ENCODE data around the gene IL22RA2. TPM values are rescaled to one million over a fixed set of nuclear protein-coding genes. Genes with fewer than 3 reads are reported as not detected.

IL22RA2 gene
- not detected for total RNA-seq
- long read RNA-seq = 0 reads

GRCh38 chr6:137173501-137173900 lies at the start of gene IL22RA2:
TSS of gene IL22RA2 (minus strand) at chr6:137173644. CDS start at chr6:137161749, 11,895 bp downstream.
- Histone ChIP-seq H3K4me1 (no peaks in the 10 kb centered on the region), H3K27ac (no peak within 1 kb of the TSS), H3K36me3 (no peaks in the 10 kb centered on the region), H3K4me3 (no peak within 1 kb of the TSS), H3K9me3 (no peaks in the 10 kb centered on the region), H3K27me3 (no peaks in the 10 kb centered on the region)
- ATAC-seq (no peak), DNase-seq (no peak)
- no peak for TF ChIP-seq CTCF (IDR thresholded peaks at IDR 0.05)
- intact Hi-C loops (cut with DNase I) = no loop called here

- peaks cover 63% of the 10 kb centered on the region for H3K4me1 ChIP-seq
- no peak overlapping the region for H3K4me3 ChIP-seq
- peak overlapping the region; percentile 83 for H3K27ac ChIP-seq
- no peaks in the 10 kb centered on the region for H3K27me3 ChIP-seq
- H3K9me3 ChIP-seq = no peaks in the 10 kb centered on the region
- TF ChIP-seq CTCF (IDR thresholded peaks at IDR 0.05) = no peak
- peak; percentile 1 for ATAC-seq
- no peak for DNase-seq
- no peaks in the 10 kb centered on the region for H3K36me3 ChIP-seq
- intact Hi-C loops (cut with DNase I) = no loop called here
Observed at GRCh38 chr6:137222381-137222780, 48.9 kb upstream of the IL22RA2 start.

- ATAC-seq (no peak), DNase-seq (no peak)
- intact Hi-C loops (cut with DNase I) = no loop called here
- Histone ChIP-seq H3K4me1 (peaks cover 60% of the 10 kb centered on the region), H3K27ac (peak overlapping the region; percentile 100), H3K27me3 (no peaks in the 10 kb centered on the region), H3K36me3 (no peaks in the 10 kb centered on the region), H3K9me3 (no peaks in the 10 kb centered on the region), H3K4me3 (peak overlapping the region; percentile 86)
- no peak for TF ChIP-seq CTCF (IDR thresholded peaks at IDR 0.05)
Observed at GRCh38 chr6:137219664-137220252, 46.3 kb upstream of the IL22RA2 start.

GRCh38 chr6:137218917-137219663 lies 45.6 kb upstream of the IL22RA2 start, which contains the start of gene IFNGR1:
TSS of gene IFNGR1 (minus strand) at chr6:137219385. CDS start at chr6:137219327, 58 bp downstream.
- H3K4me3 ChIP-seq = peak within 1 kb of the TSS; percentile 86
- ATAC-seq (peak; percentile 95), DNase-seq (peak; percentile 100)
- H3K36me3 ChIP-seq = no peaks in the 10 kb centered on the region
- TF ChIP-seq CTCF (IDR thresholded peaks at IDR 0.05) = no peak
- no peaks in the 10 kb centered on the region for H3K27me3 ChIP-seq
- H3K9me3 ChIP-seq = no peaks in the 10 kb centered on the region
- H3K4me1 ChIP-seq = peaks cover 67% of the 10 kb centered on the region
- intact Hi-C loops (cut with DNase I) = no loop called here
- H3K27ac ChIP-seq = peak within 1 kb of the TSS; percentile 100

GRCh38 chr6:137218473-137218916 lies 45.1 kb upstream of the IL22RA2 start:
- peaks cover 69% of the 10 kb centered on the region for H3K4me1 ChIP-seq
- H3K36me3 ChIP-seq = no peaks in the 10 kb centered on the region
- no peak for DNase-seq
- H3K9me3 ChIP-seq = no peaks in the 10 kb centered on the region
- H3K4me3 ChIP-seq = peak overlapping the region; percentile 86
- intact Hi-C loops (cut with DNase I) = no loop called here
- peak overlapping the region; percentile 100 for H3K27ac ChIP-seq
- ATAC-seq = peak; percentile 70
- TF ChIP-seq CTCF (IDR thresholded peaks at IDR 0.05) = no peak
- no peaks in the 10 kb centered on the region for H3K27me3 ChIP-seq

All from upper lobe of right lung (tissue), 1 donor.